ENCODE data around the gene GSG1L.

The GSG1L gene

GRCh38 chr16:27819881-27820610, 243.5 kb downstream of the GSG1L start:
- no peak for DNase-seq (ENCODE audit: low read depth)
- no peak for TF ChIP-seq CTCF (conservative IDR thresholded peaks at IDR 0.05; ENCODE audit: low read length)
- no peak overlapping the region for H3K4me3 ChIP-seq (ENCODE audit: low read length)

- H3K4me3 ChIP-seq (ENCODE audit: low read length), result no peak overlapping the region
- DNase-seq (ENCODE audit: low read depth), result no peak
- TF ChIP-seq CTCF (conservative IDR thresholded peaks at IDR 0.05; ENCODE audit: low read length), result no peak
Observed at GRCh38 chr16:27819356-27819755, 244.2 kb downstream of the GSG1L start.

GRCh38 chr16:27818246-27818645, 245.3 kb downstream of the GSG1L start:
- no peak overlapping the region for H3K4me3 ChIP-seq (ENCODE audit: low read length)
- DNase-seq (ENCODE audit: low read depth), result no peak
- TF ChIP-seq CTCF (conservative IDR thresholded peaks at IDR 0.05; ENCODE audit: low read length), result no peak

GRCh38 chr16:27817038-27817437, 246.5 kb downstream of the GSG1L start:
- no peak for DNase-seq (ENCODE audit: low read depth)
- no peak for TF ChIP-seq CTCF (conservative IDR thresholded peaks at IDR 0.05; ENCODE audit: low read length)
- H3K4me3 ChIP-seq (ENCODE audit: low read length), result no peak overlapping the region

- no peak overlapping the region for H3K4me3 ChIP-seq (ENCODE audit: low read length)
- no peak for TF ChIP-seq CTCF (conservative IDR thresholded peaks at IDR 0.05; ENCODE audit: low read length)
Observed at GRCh38 chr16:27816561-27816960, 247.0 kb downstream of the GSG1L start.

GRCh38 chr16:27813591-27813990, 249.9 kb downstream of the GSG1L start:
- DNase-seq (ENCODE audit: low read depth), result no peak
- H3K4me3 ChIP-seq (ENCODE audit: low read length), result no peak overlapping the region
- TF ChIP-seq CTCF (conservative IDR thresholded peaks at IDR 0.05; ENCODE audit: low read length), result no peak

More at GRCh38 chr16:27816561-27816960, 247.0 kb downstream of the GSG1L start:
- no peak for DNase-seq (ENCODE audit: low read depth)

GRCh38 chr16:27811881-27812280, 251.6 kb downstream of the GSG1L start:
- no peak overlapping the region for H3K4me3 ChIP-seq (ENCODE audit: low read length)
- no peak for TF ChIP-seq CTCF (conservative IDR thresholded peaks at IDR 0.05; ENCODE audit: low read length)
- DNase-seq (ENCODE audit: low read depth), result no peak

Data from AG10803 (cell line).